GM19328 (cell line): Measurements from ENCODE around the gene OXLD1.
"Not testable (repeated sequence)": the region's sequence is repeated elsewhere in the genome, so short reads cannot be mapped to it uniquely, and the experiment has no call there.

Source experiments
- ATAC-seq: cut with Tn5 transposase; IDR thresholded peaks from one replicate; pipeline ENCODE4 v1.9.1; 2021; ENCODE audit warnings: mild to moderate bottlenecking, moderate library complexity; ENCODE audit not compliant: unreplicated experiment

Gene OXLD1

DNA sequence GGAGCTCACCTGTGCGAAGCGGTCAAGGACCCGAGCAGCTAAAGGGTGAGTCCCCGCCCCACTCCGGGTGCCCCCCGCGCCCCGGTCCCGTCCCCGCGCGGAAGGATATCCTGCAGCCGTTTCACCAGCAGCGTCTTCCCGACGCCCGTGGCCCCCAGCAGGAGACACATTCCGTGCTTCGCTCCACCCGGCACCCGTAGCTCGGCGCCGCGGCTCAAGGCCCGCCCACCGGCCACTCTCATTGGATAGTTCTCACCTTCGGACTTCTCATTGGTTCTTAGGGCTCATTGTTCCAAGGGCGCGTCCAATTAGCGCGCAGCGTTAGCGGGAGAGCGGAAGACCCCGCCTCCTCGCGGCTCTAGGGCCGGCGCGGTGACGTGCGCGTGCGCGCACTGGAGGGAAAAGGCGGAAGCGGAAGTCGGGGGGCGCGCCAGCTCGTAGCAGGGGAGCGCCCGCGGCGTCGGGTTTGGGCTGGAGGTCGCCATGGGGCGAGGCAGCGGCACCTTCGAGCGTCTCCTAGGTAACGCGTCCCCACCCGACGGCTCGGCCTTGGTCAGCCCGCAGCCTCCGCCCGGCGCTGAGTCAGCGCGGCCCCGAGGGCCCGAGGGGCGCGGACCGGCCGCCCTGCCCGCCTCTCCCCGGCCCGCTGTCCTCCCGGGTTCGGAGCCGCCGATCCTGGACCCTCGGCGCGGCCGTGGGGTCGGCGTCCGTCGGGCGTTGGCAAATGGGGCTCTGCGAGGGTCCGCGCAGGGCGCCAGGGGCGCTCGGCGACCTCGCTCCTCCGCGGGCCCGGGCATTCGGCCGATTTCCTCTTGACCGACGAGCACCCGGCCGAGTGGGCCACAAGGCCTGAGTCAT, 17.4 kb upstream of the OXLD1 start, which contains the start of the genes ARL16 and HGS:
TSS of gene ARL16 (minus strand) at position 214 of the 858 bp plus-strand sequence. CDS start at position 170, 44 bp downstream.
TSS of gene HGS (plus strand) at position 428 of the 858 bp plus-strand sequence. CDS start at position 484, 56 bp downstream.
- ATAC-seq = peak; percentile 94

DNA sequence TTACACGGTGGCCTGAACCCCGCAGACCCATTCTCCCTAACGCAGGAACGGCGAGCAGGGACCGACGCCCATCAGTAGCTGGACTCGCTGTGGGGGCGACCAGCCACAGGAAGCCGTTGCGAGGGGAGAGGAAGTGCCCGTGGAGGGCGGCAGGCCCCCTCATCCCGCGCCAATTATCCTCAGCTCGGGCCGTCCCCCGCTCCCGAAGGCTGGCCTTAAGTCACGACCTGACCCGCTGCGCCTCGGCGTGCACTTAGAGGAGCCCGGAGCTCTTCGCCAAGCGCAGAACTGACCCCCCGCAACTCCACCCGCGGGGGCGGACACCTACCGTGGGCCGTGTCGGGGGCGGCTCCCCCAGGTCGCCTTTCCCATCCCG, 16.8 kb upstream of the OXLD1 start:
- ATAC-seq = peak; percentile 21

- no peak for ATAC-seq
These were observed 16.3 kb upstream of the OXLD1 start for GRCh38 chr17:81682565-81683207.

DNA sequence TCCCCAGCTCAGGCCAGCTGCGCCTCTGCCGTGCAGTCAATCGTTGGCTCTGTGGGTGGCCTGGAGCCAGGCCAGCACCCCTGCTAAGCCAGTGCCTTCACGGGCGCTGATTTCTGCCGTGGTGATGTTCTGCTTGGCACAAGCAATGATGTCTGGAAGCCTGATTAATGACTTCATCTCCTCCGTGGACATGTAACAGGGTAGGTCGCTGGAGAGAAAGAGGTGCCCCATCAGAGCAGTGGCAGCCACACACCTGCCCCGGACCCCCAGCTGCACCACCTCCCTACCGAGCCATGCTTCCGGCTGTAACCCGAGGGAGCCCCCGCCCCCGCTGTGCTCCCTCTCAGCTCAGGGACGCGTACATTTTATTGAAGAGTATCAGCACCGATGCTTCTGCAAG, 15.3 kb upstream of the OXLD1 start:
- no peak for ATAC-seq

DNA sequence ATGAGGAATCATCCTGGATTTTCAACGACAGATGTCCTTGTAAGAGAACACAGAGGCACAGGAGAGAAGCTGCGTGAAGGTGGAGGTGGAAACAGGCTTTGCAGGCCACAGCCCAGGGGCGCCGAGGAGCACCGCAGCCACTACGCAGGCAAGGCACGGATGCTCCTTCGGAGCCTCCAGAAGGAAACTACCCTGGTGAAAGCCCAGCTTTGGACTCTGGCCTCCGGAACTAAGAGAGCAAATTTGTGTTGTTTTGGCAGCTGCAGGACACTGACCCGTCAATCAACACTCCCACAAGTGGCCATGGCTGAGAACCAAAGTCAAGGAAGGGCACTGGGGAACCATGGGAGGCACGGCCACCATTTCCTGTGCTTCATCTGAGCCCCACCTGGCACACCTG, 13.7 kb upstream of the OXLD1 start:
- no peak for ATAC-seq

DNA sequence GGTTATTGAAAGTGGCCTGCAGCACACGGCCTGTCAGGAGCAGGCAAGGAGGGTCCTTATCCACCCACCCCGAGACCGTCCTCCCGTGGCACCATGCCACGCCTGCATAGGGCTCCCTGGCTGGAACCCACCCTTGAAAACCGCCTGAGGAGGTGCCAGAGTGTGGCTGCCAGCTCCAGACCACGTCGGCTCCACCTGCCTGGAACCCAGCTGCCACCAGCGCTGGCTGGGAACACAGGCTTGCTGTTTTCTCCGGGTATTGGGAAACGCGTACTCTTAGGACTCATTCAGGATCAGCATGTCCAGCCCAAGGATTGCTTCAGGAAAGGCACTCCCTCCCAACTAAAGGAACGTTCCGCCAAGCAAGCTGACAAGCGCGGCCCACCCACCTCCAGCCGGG, 10.5 kb upstream of the OXLD1 start:
- no peak for ATAC-seq

DNA sequence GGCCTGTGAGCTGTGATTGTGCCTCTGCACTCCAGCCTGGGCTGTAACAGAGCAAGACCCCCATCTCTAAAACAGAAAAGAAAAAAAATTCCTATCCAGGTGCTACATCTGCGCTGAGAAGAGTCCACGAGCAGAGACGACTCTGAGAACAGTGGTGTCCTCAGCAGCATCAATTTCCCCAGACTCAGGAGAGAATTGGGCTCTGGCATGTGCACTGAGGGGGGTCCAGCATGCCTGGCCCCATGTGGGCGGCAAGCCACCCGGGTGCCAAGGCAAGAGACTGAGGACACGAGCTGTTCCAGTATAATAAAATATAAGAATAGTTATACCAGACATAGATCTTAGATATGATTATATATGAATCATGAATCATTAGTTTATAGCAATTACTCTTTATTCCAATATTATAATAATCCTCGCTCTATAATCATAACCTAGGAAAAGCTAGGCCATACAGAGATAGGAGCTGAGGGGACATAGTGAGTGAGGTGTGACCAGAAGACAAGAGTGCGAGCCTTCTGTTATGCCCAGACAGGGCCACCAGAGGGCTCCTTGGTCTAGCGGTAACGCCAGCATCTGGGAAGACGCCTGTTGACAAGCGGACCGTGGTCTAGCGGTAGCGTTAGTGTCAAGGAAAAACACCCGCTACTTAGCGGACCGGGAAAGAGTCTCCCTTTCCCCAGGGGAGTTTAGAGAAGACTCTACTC, 9.3 kb upstream of the OXLD1 start:
- ATAC-seq = not testable (repeated sequence)

GRCh38 chr17:81673561-81674258, 7.3 kb upstream of the OXLD1 start:
- ATAC-seq = no peak

DNA sequence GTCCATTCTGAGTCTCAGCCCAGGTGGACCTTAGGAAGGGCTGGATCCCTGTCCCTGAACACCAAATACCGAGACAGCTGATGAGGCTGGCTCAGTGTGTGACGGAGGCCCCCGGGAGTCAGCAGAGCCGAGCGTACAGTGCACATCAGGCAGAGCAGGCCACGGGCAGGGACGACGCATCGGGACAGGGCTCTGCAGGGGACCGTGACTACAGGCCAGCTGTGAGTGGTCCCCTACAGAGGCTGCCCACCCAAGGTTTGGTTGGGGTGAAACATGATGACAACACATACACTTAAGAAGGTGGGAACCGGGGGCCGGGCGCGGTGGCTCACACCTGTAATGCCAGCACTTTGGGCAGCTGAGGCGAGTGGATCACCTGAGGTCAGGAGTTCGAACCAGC, 6.5 kb upstream of the OXLD1 start:
- ATAC-seq = no peak

DNA sequence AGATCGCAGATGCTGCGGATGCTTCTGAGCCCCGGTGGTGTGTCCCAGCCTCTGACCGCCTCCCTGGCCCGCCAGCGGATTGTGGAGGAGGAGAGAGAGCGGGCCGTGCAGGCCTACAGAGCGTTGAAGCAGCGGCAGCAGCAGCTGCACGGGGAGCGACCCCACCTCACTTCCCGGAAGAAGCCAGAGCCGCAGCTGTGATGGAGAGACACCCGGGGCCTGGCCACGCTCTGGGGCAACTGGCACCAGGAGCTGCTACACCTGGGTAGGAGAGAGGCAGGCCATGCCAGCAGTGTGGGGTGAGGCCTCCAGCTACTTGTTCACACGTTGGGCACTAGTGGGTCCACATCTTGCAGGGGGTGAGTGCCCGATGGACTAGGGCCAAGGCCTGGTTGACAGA, 6.1 kb upstream of the OXLD1 start:
- no peak for ATAC-seq

GRCh38 chr17:81667754-81668153, 1.3 kb upstream of the OXLD1 start:
- no peak for ATAC-seq

DNA sequence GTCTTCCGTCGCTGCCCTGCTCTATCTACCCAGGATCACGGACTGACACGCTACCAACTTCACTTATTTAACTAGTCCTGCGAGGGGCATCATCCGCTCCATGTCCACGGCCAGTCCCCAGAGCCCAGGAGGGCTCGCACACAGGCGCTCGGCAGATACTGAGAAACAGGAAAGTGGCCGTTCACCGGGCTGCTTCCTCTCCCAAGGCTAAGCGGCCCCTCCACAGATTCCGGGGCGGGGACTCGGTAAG, 388 bp downstream of the OXLD1 start:
- ATAC-seq = peak; percentile 11

GRCh38 chr17:81665205-81666091, 957 bp downstream of the OXLD1 start:
- no peak for ATAC-seq

- ATAC-seq = no peak
These were observed 2.3 kb downstream of the OXLD1 start for GRCh38 chr17:81664051-81664470.

DNA sequence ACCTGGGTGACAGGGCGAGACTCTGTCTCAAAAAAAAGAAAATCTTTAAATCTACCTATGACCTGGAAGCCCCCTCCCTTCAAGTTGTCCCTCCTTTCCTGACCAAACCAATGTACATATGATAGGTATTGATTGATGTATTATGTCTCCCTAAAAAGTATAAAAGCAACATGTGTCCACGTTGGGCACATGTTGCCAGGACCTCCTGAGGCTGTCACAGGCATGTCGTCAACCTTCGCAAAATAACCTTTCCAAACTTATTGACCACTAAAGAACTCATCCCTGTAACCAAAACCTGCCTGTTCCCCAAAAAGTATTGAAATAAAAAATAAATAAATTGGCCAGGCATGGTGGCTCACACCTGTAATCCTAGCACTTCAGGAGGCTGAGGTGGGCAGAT, 4.4 kb downstream of the OXLD1 start:
- no peak for ATAC-seq

- ATAC-seq = no peak
These were observed 6.0 kb downstream of the OXLD1 start for GRCh38 chr17:81660441-81660840.

DNA sequence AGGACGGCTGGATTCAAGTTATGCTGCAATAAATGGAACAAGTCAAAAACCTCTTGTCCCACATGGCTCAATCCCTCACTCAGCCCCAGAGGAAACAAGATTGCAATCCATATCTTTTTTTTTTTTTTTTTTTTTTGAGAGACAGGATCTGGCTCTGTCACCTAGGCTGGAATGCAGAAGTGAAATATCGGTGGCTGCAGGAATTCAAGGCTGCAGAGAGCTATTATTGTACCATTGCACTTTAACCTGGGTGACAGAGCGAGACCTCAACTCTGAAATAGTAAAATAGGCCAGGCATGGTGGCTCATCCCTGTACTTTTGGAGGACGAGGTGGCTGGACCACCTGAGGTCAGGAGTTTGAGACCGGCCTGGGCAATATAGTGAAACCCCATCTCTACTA, 7.4 kb downstream of the OXLD1 start:
- ATAC-seq = no peak

- no peak for ATAC-seq
These were observed 9.6 kb downstream of the OXLD1 start for GRCh38 chr17:81656835-81657234.

DNA sequence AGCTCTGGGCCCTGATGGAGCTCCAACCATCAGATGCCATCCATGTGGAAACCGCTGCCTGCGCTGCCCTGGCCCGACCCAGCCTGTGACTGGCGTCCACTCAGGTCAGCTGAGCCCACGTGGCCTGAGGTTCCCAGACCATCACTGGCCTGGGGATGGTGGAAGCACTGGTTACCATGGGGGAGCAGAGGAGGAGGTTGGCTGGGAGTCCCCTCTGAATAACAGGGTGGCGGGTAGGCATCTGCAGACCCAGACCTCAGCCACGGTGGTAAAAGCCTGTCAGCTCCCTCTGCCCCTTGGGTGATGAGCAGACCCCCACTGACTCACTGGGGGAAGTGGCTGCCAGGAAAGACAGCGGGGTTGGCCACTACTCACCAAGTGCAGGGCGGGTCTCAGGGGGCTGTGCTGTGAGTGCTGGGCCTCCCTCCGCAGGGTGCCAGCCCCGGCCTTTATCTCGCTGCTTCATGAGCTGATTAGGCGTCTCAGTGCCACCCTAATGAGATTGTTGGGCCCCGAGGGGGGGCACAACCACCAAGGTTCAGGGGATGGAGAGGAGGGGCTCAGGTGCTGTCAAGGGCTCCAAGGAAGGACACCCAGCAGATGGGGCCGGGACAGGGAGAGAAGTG, 10.2 kb downstream of the OXLD1 start, which contains the start of gene PDE6G:
TSS of gene PDE6G (minus strand) at position 425 of the 626 bp plus-strand sequence. CDS start 3,237 bp downstream, outside the sequence.
- ATAC-seq = no peak
